ENCODE results near the gene MMP20. TPM values are rescaled to one million over a fixed set of nuclear protein-coding genes. Genes with fewer than 3 reads are reported as not detected.
A peak's percentile ranks its signal among the peaks of the same experiment; 100 is the strongest.

The MMP20 gene
- total RNA-seq, 1 donor from 2014 or later, result not detected

DNA sequence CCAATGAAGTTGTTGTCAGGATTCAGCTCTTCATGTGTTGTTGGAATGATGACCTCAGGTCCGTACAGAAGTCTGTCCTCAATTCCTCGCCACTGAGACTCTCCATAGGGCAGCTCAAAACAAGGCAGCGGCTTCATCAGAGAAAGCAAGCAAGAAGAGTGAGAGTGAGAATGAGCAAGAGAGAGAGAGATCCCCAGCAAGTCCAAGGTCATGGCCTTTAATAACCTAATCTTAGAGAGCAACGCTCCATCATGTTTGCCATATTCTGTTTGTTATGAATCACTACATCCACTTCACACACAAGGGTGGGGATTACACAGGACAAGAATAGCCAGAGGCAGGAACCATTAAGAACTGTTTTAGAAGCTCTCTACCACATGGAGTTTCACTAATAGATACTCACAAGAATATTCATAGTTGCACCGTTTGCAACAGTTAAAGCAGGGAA is 71.3 kb downstream of the MMP20 start:
- TF ChIP-seq, protein P1, sequence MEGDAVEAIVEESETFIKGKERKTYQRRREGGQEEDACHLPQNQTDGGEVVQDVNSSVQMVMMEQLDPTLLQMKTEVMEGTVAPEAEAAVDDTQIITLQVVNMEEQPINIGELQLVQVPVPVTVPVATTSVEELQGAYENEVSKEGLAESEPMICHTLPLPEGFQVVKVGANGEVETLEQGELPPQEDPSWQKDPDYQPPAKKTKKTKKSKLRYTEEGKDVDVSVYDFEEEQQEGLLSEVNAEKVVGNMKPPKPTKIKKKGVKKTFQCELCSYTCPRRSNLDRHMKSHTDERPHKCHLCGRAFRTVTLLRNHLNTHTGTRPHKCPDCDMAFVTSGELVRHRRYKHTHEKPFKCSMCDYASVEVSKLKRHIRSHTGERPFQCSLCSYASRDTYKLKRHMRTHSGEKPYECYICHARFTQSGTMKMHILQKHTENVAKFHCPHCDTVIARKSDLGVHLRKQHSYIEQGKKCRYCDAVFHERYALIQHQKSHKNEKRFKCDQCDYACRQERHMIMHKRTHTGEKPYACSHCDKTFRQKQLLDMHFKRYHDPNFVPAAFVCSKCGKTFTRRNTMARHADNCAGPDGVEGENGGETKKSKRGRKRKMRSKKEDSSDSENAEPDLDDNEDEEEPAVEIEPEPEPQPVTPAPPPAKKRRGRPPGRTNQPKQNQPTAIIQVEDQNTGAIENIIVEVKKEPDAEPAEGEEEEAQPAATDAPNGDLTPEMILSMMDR (conservative IDR thresholded peaks at IDR 0.05), result no peak
- Mint-ChIP-seq H3K36me3 (no peaks in the 10 kb centered on the region), H3K9me3 (no peaks in the 10 kb centered on the region), H3K27me3 (no peaks in the 10 kb centered on the region), H3K4me1 (ENCODE audit: unreplicated experiment) (peaks cover 15% of the 10 kb centered on the region), H3K4me3 (no peak overlapping the region), H3K27ac (no peak overlapping the region)
- DNase-seq (ENCODE audit: extremely low spot score, unreplicated experiment), result no peak

DNA sequence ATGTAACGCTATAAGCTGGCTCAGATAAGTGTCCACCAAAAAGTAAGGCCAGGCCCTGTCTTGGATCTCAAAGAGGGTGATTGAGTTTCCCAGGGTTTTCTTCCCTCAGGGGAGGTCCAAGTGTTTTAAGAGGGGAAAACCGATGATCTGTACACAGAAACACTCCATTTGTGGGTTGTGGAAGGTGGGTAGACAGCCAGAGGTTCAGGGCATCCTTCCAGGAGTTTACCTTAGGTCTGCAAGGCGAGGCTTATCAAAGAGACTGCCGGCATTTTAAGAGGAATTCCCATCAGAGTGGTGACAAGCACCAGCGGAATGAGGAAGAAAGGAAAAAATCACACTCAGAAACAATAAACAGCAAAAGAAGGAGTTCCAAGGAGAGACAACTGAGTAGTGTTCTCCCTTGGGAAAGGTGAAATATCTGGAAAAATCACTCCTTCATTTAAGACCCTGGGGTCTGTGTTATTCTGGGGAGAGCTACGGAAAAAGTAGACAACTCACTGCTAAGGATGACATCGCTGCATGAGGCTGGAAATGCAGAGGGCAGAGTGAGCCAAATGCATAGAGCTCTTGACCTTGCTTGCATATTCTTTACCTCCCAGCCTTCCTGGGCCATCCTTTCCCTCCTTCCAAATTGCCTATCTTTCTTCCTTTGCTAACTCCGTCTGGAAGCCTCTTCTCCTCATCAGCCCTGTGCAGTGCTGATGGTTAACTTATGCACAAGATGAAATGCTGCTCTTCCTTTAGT is 72.5 kb downstream of the MMP20 start:
- peaks cover 15% of the 10 kb centered on the region for H3K4me1 Mint-ChIP-seq (ENCODE audit: unreplicated experiment)
- peak overlapping the region; percentile 83 for H3K27ac Mint-ChIP-seq
- no peaks in the 10 kb centered on the region for H3K27me3 Mint-ChIP-seq
- DNase-seq (ENCODE audit: extremely low spot score, unreplicated experiment), result no peak
- H3K4me3 Mint-ChIP-seq, result no peak overlapping the region
- TF ChIP-seq, protein P1 (conservative IDR thresholded peaks at IDR 0.05), result no peak
- H3K36me3 Mint-ChIP-seq, result no peaks in the 10 kb centered on the region
- no peaks in the 10 kb centered on the region for H3K9me3 Mint-ChIP-seq

DNA sequence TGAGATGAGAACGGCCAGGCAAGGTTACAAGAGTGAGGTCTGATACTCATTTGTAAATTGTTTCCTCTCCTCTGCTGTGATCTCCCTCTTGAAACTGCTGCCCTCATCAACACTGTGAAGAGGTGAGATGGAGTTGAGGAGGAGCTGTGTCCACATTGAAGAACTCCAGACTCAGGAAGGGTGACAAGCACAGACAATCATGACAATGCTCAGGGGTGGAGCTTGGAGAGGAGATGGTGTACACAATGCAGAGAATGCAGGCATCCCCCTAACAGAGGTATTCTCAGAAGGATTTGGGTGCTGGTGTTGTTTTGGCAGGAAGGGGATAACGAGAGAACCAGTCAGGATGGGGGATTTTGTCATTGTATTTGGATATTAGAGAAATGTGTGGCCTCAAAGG is 73.1 kb downstream of the MMP20 start:
- no peak overlapping the region for H3K4me3 Mint-ChIP-seq

DNA sequence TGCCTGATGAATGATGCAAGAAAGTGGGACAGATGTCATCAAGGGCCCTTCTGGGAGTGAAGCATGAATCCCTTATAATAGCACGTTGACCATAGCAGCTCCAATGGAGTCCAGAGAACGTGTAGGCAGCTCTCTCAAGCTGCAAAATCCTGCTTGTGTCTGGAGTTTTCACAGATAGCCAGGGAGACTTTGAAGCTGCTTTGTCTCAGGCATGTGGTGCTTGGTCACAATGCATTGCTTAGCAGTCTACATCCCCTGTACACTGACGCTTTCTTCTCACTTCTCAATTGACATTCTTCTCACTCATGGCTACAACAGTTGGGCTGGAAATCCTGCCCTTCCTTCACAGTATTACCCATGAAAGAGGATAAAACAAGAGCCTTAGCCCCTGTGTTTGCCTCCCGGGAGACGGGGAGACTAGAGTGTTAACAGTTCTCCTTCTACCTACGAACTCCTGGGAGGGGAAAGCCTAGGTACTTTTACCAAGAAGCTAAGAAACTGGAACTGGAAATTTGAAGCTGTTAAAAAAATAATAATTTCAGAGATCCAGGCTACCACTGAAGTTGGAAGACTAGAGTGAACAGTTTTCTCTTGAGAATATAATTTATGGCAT is 73.9 kb downstream of the MMP20 start:
- no peak overlapping the region for H3K4me3 Mint-ChIP-seq
- no peak overlapping the region for H3K27ac Mint-ChIP-seq
- peaks cover 17% of the 10 kb centered on the region for H3K4me1 Mint-ChIP-seq (ENCODE audit: unreplicated experiment)
- H3K9me3 Mint-ChIP-seq, result no peaks in the 10 kb centered on the region
- no peak for DNase-seq (ENCODE audit: extremely low spot score, unreplicated experiment)
- TF ChIP-seq, protein P1 (conservative IDR thresholded peaks at IDR 0.05), result no peak
- H3K36me3 Mint-ChIP-seq, result no peaks in the 10 kb centered on the region
- H3K27me3 Mint-ChIP-seq, result no peaks in the 10 kb centered on the region

More for the DNA sequence above, 73.1 kb downstream of the MMP20 start:
- H3K27me3 Mint-ChIP-seq, result no peaks in the 10 kb centered on the region
- peaks cover 15% of the 10 kb centered on the region for H3K4me1 Mint-ChIP-seq (ENCODE audit: unreplicated experiment)
- no peaks in the 10 kb centered on the region for H3K36me3 Mint-ChIP-seq
- DNase-seq (ENCODE audit: extremely low spot score, unreplicated experiment), result no peak
- no peaks in the 10 kb centered on the region for H3K9me3 Mint-ChIP-seq
- H3K27ac Mint-ChIP-seq, result peak overlapping the region; percentile 83
- TF ChIP-seq, protein P1 (conservative IDR thresholded peaks at IDR 0.05), result no peak

DNA sequence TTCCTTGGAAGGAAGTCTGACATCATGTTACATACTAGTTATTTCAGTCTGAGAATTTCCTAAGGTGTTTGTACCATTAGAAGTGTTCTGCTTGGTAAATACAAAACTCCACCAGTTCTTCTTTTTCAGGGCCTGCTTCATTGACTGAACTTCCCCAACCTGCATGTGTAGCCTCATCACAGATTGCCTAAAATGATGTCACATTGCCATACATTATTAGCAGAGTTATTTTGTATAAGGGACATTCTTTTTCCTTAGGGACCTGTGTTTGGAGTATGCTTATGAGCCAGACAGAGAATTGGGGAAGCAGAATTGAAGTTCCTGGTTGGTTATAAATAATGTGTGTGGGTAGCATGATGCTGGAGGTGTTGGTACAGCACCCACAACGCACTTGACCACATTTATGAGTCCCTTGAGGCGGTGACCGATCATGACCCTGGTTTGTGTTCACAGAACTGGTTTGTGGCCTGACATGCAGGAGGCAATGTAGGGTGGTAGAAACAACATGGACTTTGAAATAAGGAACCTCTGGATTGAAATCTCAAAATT is 78.1 kb downstream of the MMP20 start:
- Mint-ChIP-seq H3K27me3 (no peaks in the 10 kb centered on the region), H3K9me3 (no peaks in the 10 kb centered on the region), H3K4me1 (ENCODE audit: unreplicated experiment) (peaks cover 19% of the 10 kb centered on the region), H3K27ac (no peak overlapping the region), H3K4me3 (no peak overlapping the region), H3K36me3 (no peaks in the 10 kb centered on the region)
- TF ChIP-seq, protein P1 (conservative IDR thresholded peaks at IDR 0.05), result no peak
- no peak for DNase-seq (ENCODE audit: extremely low spot score, unreplicated experiment)
